Activated CD4-positive, alpha-beta T cell treated with anti-CD3 and anti-CD28 coated beads, Interleukin-2, Interleukin-4, amounts not matched to agents 100 ng/mL and 50 ng/mL, durations not matched to agents 16 hours and 8 hours (primary cell): ENCODE measurements around the gene ANKS4B.
"Not testable (repeated sequence)": the region's sequence is repeated elsewhere in the genome, so short reads cannot be mapped to it uniquely, and the experiment has no call there.

Experiments used
- DNase-seq: peaks from one replicate; pipeline ENCODE4 v3.0.0-alpha.2; 2020; ENCODE audit warnings: low spot score

Gene ANKS4B, protein sequence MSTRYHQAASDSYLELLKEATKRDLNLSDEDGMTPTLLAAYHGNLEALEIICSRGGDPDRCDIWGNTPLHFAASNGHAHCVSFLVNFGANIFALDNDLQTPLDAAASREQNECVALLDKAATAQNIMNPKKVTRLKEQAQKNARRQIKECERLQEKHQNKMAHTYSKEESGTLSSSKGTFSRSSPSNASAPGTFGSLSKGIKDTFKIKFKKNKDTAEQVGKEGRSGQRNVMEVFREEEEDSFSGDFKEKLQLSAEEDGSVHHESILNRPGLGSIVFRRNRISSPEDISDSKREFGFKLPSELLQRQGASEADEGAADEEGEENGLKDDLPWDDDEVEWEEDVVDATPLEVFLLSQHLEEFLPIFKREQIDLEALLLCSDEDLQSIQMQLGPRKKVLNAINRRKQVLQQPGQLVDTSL

GRCh38 chr16:21233521-21234150 is at the start of gene ANKS4B:
TSS of gene ANKS4B (plus strand) at chr16:21233699. CDS start at chr16:21233738, 39 bp downstream.
- no peak for DNase-seq

- DNase-seq, result no peak
These were observed 49.5 kb upstream of the ANKS4B start for GRCh38 chr16:21183995-21184394.

- DNase-seq, result peak; percentile 28
These were observed 48.7 kb upstream of the ANKS4B start for GRCh38 chr16:21184834-21185233.

- no peak for DNase-seq
These were observed 47.7 kb upstream of the ANKS4B start for GRCh38 chr16:21185659-21186325.

DNA sequence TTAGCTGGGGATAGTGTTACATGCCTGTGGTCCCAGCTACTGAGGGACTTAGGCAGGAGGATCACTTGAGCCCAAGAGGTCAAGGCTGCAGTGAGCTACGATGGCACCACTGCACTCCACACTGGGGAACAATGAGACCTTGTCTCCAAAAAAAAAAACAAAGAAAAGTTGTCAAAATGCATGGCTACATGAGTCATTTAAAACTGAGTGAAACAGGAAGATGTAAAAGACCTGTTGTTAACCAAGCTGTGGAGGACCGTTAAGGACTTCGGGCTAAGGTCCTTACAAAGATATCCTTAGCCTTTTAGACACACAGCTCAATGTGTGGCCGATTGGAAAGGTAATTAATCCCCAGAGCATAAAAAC is 47.2 kb upstream of the ANKS4B start:
- no peak for DNase-seq

DNA sequence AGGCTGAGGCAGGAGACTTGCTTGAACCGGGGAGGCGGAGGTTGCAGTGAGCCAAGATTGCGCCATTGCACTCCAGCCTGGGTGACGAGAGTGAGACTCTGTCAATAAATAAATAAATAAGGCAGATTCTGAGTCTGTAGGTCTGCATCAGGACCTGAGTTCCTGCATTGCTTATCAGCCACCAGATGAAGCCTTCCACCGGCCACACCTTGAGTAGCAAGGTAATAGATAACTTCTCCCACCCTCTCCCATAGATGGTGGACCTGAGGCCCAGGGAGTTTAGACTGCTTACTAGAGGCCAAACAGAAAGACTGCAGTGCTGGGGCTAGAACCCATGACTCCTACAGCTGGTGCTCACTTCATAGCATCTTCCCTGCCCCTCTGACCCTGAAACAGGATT is 44.2 kb upstream of the ANKS4B start:
- no peak for DNase-seq

DNA sequence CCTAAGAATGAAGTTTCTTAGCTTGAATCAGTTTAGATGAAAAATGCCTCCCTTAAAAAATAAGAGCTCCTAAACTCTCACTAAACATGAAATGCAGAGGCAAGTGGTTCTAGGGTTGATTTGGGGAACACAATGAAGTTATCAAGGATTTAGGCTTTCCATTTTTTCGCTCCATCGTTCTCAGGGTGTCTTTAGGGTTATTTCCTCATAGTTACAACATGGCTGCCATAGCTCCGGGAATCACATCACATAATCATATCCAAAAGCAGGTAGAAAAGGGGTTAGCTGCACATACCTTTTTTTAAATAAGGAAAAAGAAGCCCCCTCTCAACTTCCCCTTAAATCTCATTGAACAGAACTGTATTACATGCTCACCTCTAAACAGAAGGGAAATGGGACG is 43.5 kb upstream of the ANKS4B start:
- DNase-seq, result no peak

DNA sequence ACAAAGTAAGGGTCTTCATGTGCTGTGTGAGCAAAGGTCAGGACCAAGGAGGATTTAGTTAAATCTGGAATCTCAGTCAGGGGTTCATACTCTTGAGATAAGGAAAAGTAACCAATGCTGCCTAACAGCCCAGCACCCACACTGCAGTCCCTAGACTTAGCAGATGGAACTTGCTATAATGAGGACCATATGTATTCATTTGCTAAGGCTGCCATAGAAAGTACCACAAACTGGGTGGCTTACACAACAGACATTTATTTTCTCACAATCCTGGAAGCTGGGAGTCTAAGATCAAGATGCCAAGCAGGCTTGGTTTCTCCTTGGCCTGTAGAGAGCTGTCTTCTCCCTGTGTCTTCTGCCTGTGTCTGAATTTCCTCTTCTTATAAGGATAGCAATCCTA is 42.9 kb upstream of the ANKS4B start:
- no peak for DNase-seq

DNA sequence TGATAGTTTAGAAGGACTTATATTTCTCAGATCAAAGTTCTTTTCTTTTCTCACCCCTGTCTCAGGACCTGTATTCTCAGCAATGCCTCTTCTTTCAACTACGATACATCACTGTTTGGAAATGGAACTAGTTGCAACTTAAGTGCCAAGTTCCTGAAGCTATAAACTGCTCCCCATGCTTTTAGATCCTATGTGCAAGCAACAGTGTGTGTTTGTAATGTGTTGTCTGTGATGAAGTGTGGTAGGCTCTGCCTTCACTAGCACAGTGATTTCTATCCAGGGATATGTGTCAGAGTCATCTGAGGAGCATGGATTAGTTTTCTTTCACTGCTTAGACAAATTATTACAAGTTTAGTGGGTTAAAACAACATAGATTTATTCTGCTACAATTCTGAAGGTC is 40.5 kb upstream of the ANKS4B start:
- no peak for DNase-seq

DNA sequence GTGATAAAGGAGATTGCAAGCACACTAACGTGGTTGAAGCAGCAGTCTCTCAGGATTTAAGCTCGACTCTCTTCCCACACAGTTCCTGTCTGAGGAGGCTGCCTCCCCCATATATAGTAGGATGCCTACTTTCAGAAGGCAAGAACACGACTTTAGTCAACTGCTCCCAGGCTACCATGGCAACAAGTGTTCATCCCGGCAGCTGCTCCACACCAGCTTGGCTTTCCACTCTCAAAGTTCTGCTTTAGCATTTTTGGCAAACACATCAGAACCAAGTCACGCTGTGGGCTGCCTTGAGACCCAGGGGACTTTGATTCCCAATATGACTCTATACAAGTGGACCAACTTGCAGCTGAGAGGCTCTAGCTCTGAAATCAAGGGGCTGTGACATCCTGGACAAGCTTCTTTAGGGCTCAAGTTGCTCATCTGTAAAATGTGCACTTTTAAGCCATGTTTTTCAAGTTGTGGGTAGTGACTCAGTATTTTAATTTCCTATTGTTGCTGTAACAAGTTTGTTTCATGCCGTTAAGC is 38.7 kb upstream of the ANKS4B start:
- DNase-seq, result no peak

DNA sequence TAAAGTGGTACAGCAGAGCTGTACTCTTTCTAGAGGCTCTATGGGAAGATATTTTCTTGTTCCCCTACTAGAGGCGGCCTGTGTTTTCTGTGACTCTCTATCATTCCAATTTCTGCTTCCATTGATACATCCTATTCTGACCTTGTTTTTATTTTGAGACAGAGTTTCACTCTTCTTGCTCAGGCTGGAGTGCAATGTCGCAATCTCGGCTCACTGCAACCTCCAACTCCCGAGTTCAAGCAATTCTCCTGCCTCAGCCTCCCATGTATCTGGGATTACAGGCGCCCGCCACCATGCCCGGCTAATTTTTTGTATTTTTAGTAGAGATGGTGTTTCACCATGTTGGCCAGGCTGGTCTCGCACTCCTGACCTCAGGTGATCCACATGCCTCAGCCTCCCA is 38.2 kb upstream of the ANKS4B start:
- not testable (repeated sequence) for DNase-seq

- no peak for DNase-seq
These were observed 36.4 kb upstream of the ANKS4B start for GRCh38 chr16:21197112-21197511.

DNA sequence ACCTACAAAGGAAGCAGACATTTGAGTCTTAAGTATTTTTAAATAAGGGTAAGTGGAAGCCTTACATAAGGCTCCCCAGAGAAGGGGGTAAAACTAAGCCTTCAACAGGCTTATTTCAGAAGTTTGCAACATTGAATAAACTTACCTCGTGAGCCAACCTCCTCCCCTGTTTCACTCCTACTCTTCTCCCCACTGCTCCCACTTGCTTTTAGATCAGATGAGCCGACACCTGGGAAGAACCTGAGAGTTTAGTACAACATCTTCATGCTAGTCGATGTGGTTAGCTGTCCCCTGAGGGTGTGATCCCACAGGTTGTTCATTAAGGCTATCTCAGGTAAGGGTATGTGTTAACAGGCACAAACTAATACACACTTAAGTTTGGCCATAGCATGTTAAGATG is 35.9 kb upstream of the ANKS4B start:
- no peak for DNase-seq

GRCh38 chr16:21199607-21200218 is 33.8 kb upstream of the ANKS4B start:
- DNase-seq, result no peak

- DNase-seq, result no peak
These were observed 30.2 kb upstream of the ANKS4B start for GRCh38 chr16:21203155-21203797.

DNA sequence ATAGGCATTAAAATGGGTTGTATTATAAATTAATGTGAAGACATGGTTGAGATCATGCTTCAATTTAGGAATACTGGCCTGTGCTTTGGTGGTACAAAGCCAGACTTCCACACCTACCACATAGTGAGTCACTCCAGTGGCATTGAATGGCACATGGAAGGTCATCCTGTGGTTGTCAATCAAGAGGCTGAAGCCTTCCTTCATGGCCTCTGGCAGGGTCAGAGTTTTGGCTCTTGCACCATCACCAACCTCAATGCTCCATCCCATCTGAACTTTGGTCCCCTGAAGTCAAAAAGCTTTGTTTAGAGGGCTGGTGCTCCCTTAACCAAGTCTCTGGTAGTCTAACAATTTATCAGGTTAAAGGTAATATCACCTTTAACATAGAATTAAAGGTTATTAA is 28.2 kb upstream of the ANKS4B start:
- no peak for DNase-seq

DNA sequence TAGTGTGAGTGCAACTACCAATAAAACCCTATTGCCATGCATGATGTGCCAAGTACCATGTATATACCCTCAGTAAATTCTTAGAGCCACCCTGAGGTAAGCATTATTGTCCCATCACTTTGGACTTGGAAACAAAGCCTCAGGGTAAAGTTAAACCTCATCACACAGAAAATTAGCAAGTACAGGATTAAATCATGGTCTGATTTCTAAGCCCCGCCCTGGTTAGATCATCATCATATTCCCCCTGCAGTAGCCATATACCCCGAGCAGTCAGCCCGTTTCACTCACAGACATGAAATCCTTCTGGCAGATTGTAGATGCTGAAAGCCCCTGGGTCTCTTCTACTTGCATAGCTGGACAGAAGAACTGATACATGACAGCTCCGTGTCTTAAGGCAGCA is 26.9 kb upstream of the ANKS4B start:
- DNase-seq, result no peak

DNA sequence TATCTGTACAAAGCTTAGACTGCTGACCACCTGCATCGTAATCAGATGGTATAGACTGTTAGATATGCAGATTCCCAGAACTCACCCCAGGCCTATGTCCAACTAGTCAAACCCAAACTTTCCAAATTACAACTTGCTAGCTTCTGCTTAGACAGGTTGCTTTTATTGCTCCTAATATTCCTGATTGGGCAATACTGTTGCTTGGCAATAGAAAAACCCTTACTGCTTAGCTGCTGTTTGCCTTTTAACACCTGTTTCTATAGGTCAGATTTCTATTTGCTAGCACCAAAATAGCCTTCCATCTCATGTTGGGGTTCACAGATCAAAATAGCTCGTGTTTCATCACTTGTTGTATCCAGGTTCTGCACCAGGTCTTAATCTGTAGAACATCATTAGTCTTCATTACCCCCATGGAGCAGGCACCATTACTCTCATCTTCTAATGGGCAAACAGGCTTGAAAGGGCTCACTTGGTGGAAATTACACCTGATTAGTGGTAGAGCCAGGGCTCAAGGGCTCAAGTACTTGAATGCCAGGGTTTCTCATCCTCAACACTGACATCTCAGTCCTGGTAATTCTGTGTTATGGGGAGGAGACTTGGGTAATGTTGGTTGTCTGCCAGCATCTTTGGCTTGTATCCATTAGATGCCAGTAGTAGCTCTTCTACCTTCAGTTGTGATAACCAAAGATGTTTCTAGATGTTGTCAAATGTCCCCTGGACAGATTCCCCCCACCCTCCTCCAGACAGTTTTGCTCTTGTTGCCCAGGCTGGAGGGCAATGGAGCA is 24.9 kb upstream of the ANKS4B start:
- no peak for DNase-seq

DNA sequence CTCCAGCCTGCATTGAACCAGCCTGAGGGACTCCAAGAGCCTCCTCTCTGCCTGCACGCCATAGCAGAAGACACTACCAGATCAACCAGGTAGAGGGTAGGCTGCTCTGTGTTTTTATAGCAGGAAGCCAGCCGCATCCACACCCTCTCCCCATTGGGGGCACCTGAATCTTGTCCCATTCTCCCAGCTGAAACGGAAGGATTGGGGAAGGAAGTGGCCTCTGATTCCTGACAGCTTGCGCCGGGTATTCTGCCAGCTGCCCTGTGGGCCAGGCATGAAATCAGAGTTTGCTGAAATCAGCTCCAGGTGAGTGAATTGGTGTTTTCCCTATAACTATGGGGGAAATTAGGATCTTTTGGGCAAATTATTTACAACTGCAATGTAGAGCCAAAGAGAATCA is 22.0 kb upstream of the ANKS4B start, which contains the start of gene ZP2:
Gene ZP2, minus strand, starts transcription at position 89 of the 400 bp plus-strand sequence. Its CDS starts 27 bp downstream, at position 62.
- no peak for DNase-seq

DNA sequence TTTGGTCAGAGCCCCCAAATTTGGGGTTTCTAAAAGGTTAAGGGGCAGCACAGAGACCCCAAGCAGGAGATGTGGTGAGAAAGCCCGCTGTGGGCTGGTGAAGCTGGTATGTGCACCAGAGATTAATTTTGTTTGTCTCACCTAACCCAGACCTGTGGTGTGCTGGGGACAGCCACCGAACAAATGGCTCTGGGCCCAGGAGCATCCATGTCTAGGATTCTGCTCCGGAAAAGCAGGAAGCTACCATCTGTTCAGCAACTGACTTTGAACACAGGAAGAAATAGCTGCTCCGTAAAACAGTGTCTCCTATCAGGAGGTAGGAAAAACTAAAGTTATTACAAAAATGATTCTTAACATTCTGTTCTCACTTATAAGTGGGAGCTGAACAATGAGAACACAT is 19.4 kb upstream of the ANKS4B start:
- no peak for DNase-seq

DNA sequence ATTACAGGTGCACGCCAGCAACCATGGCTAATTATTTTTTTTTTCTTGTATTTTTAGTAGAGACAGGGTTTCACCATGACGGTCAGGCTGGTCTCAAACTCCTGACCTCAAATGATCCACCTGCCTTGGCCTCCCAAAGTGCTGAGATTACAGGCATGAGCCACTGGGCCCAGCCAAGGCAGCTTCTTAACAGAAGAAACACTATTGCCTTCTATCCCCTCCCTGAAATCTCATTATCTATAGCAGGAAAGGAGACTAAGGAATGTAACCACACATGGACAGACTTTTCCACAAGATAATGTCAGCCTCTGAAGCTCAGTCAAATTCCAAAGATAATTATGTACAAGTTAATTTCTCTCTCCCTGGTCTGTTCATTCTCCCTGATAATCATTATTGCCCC is 16.4 kb upstream of the ANKS4B start:
- DNase-seq, result no peak
